Measurements from ENCODE around the gene HTRA2. TPM values are rescaled to one million over a fixed set of nuclear protein-coding genes. Genes with fewer than 3 reads are reported as not detected.

Gene HTRA2
- total and polyA plus RNA-seq, 9 of the 15 experiments (the other 6 are each of a cell fraction or from before 2014, with no cell fraction given): 54.2 to 71.2 (median 65.8) TPM

DNA sequence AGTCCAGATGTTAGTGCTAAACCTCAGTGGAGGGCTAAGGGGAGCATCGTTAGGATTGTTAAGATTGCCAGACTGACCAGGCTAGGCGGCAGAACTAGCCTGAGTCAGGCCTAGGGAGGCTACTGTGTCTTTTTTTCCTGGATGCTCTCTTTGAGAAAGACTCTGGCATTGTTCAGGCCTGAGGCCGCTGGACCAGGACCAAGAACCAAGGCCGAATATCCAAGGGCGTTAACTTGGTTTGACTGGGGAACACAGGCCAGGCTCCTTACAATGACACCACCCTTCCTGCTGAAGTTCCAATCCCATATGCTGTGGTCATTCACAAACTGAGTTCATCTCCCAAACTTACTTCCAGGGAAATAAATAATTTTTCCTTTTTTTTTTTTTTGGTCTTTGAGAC, 10.6 kb downstream of the HTRA2 start (continued):
- TF ChIP-seq FIP1L1 (IDR thresholded peaks at IDR 0.05; ENCODE audit: low read depth, low read length, poor library complexity, severe bottlenecking) (no peak), POLR2G (IDR thresholded peaks at IDR 0.05; ENCODE audit: low read depth, low read length) (no peak)

DNA sequence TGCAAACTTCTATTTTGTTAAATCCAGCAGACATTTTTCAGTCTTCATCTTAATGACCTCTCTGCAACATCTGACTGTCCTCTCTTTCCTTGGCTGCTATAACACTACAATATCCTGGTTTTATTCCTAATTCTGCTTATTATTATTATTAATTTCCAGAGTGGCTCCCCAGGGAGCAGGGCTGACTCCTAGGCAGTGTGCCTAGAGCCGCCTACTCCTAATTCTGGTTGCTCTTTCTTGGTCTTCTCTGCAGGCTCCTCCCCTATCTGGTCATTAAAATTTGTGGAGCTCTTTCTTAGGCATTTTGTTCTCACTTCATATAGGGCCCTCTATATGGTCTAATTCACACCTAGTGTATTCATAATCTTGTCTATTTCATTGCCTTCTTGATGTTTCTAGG, 13.2 kb downstream of the HTRA2 start:
- H3K27ac ChIP-seq (ENCODE audit: extremely low read depth, low read depth, low read length): no peak overlapping the region
- FAIRE-seq (no peak), DNase-seq (ENCODE audit: extremely low read depth in 1 of 4, low spot score in 3 of 4) (no peak), ATAC-seq (no peak)
- H3K4me3 ChIP-seq: no peak overlapping the region
- no peaks in the 10 kb centered on the region for H3K36me3 ChIP-seq (ENCODE audit: control insufficient read depth, insufficient read depth, low read length)
- H3K27me3 ChIP-seq (ENCODE audit: control insufficient read depth in 2 of 2, insufficient read depth in 2 of 2, low read length in 2 of 2): no peaks in the 10 kb centered on the region
- 86% methylated on average over 1 of the region's 1 CpG for WGBS (ENCODE audit: insufficient coverage, low coverage, missing lambda C conversion rate)
- CTCF ChIA-PET (ENCODE audit: low intra/inter-chr PET ratio): interaction anchor here (0.7 to 1.1 kb wide), 2 partner anchors 59 to 215 kb away, joined by 3 to 4 read pairs; no protein-coding TSS in a partner anchor
- in situ Hi-C loops (cut with MboI) (no loop called here), intact Hi-C loops (cut with micrococcal nuclease) (no loop called here)
- no peak overlapping the region for H2AFZ ChIP-seq (ENCODE audit: low read depth, low read length)
- peaks cover 12 to 21% of the 10 kb centered on the region in 2 experiments for H3K4me1 ChIP-seq (replicated peaks in 1 of 2; ENCODE audit: control insufficient read depth in 2 of 2, insufficient read depth in 2 of 2, low read length in 2 of 2)
- POLR2A ChIA-PET: interaction anchor here (0.8 to 1.4 kb wide), 3 partner anchors 8 to 41 kb away, joined by 3 to 4 read pairs (median 3); no protein-coding TSS in a partner anchor
- H3K9me1 ChIP-seq (ENCODE audit: control insufficient read depth, insufficient read depth, low read length): no peaks in the 10 kb centered on the region
- H3K9ac ChIP-seq (ENCODE audit: insufficient read depth in 1 of 2, low read depth in 2 of 2, low read length in 2 of 2): no peak overlapping the region
- no peak overlapping the region for H3K4me2 ChIP-seq (ENCODE audit: insufficient read depth, low read length)
- H3K79me2 ChIP-seq (ENCODE audit: control insufficient read depth, insufficient read depth, low read length): no peaks in the 10 kb centered on the region
- no peak for TF ChIP-seq MCM5 (IDR thresholded peaks at IDR 0.05; ENCODE audit: low read depth)
- TF ChIP-seq MECOM (CRISPR knock-in tag; IDR thresholded peaks at IDR 0.05): no peak
- H4K20me1 ChIP-seq (replicated peaks; ENCODE audit: control insufficient read depth, insufficient read depth, low read length): no peaks in the 10 kb centered on the region
- BruUV-seq (replicated peaks): no TSS peak
- H3K9me3 ChIP-seq (replicated peaks; ENCODE audit: control insufficient read depth, insufficient read depth, low read depth, low read length): no peaks in the 10 kb centered on the region

All from K562 (cell line).